ENCODE results near the gene TIMP2. TPM values are rescaled to one million over a fixed set of nuclear protein-coding genes. Genes with fewer than 3 reads are reported as not detected.
"Not testable (repeated sequence)": the region's sequence is repeated elsewhere in the genome, so short reads cannot be mapped to it uniquely, and the experiment has no call there.

TIMP2 gene
- total and polyA plus RNA-seq, 4 donors = 203 to 732 (median 577) TPM

DNA sequence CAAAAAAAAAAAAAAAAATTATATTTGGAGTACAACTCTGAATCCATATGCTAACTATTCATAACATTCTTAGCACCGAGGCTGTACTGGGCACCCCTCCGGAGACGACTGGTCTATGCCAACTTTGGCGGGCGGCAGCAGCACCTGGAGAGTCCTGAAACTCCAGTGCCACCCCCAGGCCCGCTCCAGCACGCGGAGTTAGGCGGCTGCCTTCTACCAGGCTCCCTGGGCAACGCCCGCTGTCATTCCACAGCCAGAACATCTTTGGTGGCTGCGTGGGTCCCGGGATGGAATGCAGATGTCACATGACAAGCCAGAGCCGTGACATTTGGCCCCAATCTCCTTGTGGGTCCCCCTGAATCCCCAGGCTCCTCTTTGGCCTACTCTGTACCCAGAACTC is 6.2 kb downstream of the TIMP2 start:
- Histone ChIP-seq H3K36me3 (ENCODE audit: control insufficient read depth in 1 of 2, insufficient read depth in 2 of 2, low read length in 1 of 2) (no peaks in the 10 kb centered on the region), H3K4me1 (ENCODE audit: control insufficient read depth in 1 of 2, insufficient read depth in 2 of 2, low read length in 2 of 2) (peaks cover 2 to 5% of the 10 kb centered on the region in 2 donors), H3K9me3 (ENCODE audit: control insufficient read depth, low read length) (no peaks in the 10 kb centered on the region), H3K27me3 (ENCODE audit: control insufficient read depth in 1 of 2, insufficient read depth in 2 of 2, low read length in 1 of 2) (no peaks in the 10 kb centered on the region), H3K4me3 (ENCODE audit: low read length in 2 of 2) (no peak overlapping the region), H3K27ac (ENCODE audit: low read depth in 1 of 2, low read length in 2 of 2) (no peak overlapping the region)
- WGBS, 2 donors = 64 to 65% methylated on average over 14 of the region's 14 CpGs
- intact Hi-C loops (cut with DNase I) = no loop called here
- DNase-seq (no peak), ATAC-seq (ENCODE audit: low FRiP score) (no peak)

DNA sequence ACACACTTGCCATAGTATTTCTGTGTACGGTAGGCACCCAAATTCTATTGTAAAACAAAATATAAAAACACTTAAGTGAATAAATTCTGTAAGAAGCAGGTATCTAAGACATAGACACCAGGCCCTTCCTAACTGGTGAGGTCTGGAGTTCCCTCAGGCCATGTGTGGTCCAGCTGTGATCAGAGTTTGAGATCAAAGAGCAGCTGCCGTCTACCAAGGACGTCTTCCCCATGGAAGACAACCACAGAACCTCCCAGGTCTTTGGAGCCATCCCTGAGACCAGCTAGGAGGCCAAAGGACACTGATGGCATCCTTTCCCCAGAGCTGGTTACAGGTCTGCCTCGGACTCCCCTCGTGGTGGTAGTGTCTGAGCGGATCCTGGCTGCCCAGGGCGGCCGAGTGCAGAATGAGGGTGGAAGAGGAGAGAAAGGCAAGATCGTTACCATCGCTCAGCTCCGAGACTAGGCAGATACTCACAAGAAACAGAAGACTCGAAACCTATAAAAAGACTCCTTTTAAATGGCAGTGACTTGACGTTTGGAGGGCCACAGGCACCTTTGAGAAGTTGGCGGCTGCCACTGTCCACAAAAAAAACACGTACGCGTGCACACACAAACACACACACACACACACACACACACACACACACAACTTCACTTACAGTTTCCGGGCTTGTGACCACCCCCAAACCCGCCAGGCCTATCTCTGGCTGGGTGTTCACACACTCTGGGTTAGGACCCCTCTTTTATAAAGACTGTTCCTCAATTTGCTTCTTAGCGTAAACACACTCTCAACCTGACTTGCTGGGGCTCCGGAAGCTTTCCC is 7.5 kb downstream of the TIMP2 start:
- H3K27ac ChIP-seq (ENCODE audit: low read depth in 1 of 2, low read length in 2 of 2) = no peak overlapping the region
- intact Hi-C loops (cut with DNase I) = no loop called here
- H3K4me3 ChIP-seq (ENCODE audit: low read length in 2 of 2) = no peak overlapping the region
- H3K27me3 ChIP-seq (ENCODE audit: control insufficient read depth in 1 of 2, insufficient read depth in 2 of 2, low read length in 1 of 2) = no peaks in the 10 kb centered on the region
- H3K36me3 ChIP-seq (ENCODE audit: control insufficient read depth in 1 of 2, insufficient read depth in 2 of 2, low read length in 1 of 2) = no peaks in the 10 kb centered on the region
- no peaks in the 10 kb centered on the region for H3K9me3 ChIP-seq (ENCODE audit: control insufficient read depth, low read length)
- H3K4me1 ChIP-seq (ENCODE audit: control insufficient read depth in 1 of 2, insufficient read depth in 2 of 2, low read length in 2 of 2) = peaks cover 2 to 5% of the 10 kb centered on the region in 2 donors
- ATAC-seq (ENCODE audit: low FRiP score) (no peak), DNase-seq (no peak)
- 76% methylated on average over 21 of the region's 21 CpGs for WGBS, 2 donors

DNA sequence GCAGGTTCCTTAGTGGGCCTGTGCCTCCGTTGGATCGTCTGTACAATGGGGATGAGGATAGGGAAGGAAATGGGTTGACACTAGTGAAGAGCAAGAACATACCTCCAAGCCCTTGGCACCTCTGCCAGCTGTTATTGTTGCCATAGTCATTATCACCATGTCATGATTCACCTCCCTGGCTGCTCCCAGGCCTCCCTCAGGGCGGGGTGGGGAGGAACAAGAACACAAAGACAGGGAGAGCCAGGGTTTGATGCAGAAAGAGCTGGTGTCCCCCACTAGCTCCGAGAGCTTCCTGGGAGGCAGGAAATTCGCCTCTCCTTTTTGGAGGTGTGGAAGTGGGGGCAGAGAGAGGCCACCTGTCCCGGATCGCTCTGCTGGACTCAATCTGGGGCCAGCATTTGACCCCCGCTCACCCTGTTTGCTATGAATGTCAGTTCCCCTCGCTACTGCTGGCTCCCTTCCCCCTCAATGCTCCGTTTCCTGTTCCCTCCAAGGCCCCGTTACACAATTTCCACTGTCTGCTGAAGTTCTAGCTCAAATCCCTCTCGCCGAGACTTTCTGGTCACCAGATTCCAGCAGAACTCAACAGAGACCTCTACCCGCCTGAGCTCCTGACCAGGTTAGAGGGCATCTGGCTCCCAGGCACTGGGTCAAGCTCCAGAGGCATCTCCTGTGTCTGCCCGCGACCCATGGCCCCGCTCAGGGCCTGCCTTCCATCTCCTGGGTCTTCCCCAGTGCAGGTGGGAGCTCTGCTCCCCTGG is 9.1 kb downstream of the TIMP2 start:
- ATAC-seq (ENCODE audit: low FRiP score) (no peak), DNase-seq (peak in 1 of 2 donors; percentile 78)
- 73 to 79% methylated on average over 17 of the region's 17 CpGs for WGBS, 2 donors
- Histone ChIP-seq H3K4me1 (ENCODE audit: control insufficient read depth in 1 of 2, insufficient read depth in 2 of 2, low read length in 2 of 2) (peaks cover 0 to 2% of the 10 kb centered on the region in 2 donors), H3K4me3 (ENCODE audit: low read length in 2 of 2) (no peak overlapping the region), H3K36me3 (ENCODE audit: control insufficient read depth in 1 of 2, insufficient read depth in 2 of 2, low read length in 1 of 2) (no peaks in the 10 kb centered on the region), H3K27ac (ENCODE audit: low read depth in 1 of 2, low read length in 2 of 2) (no peak overlapping the region), H3K27me3 (ENCODE audit: control insufficient read depth in 1 of 2, insufficient read depth in 2 of 2, low read length in 1 of 2) (no peaks in the 10 kb centered on the region), H3K9me3 (ENCODE audit: control insufficient read depth, low read length) (no peaks in the 10 kb centered on the region)
- intact Hi-C loops (cut with DNase I) = no loop called here

DNA sequence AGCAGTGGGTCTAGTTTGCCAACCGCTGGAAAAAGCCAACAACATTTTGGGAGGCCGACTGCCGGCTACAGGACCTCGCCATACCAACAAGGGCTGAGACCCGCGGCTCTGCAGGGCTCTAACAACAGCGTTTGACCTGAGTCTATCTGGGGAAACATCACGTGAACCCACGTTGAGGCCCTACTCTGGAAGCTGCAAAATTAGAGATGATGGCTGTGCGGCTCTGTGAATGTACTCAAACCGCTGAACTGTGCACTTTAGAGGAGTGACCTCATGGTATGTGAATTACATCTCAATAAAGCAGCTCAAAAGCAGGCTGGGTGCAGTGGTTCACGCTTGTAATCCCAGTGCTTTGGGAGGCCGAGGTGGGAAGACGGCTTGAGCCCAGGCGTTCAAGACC is 12.1 kb downstream of the TIMP2 start:
- no peaks in the 10 kb centered on the region for H3K4me1 ChIP-seq (ENCODE audit: control insufficient read depth in 1 of 2, insufficient read depth in 2 of 2, low read length in 2 of 2)
- no peaks in the 10 kb centered on the region for H3K36me3 ChIP-seq (ENCODE audit: control insufficient read depth in 1 of 2, insufficient read depth in 2 of 2, low read length in 1 of 2)
- WGBS, 2 donors = 90 to 91% methylated on average over 15 of the region's 15 CpGs
- no peak for DNase-seq
- intact Hi-C loops (cut with DNase I) = no loop called here
- no peaks in the 10 kb centered on the region for H3K9me3 ChIP-seq (ENCODE audit: control insufficient read depth, low read length)
- H3K27ac ChIP-seq (ENCODE audit: low read depth in 1 of 2, low read length in 2 of 2) = no peak overlapping the region
- no peak for ATAC-seq (ENCODE audit: low FRiP score)
- no peak overlapping the region for H3K4me3 ChIP-seq (ENCODE audit: low read length in 2 of 2)
- H3K27me3 ChIP-seq (ENCODE audit: control insufficient read depth in 1 of 2, insufficient read depth in 2 of 2, low read length in 1 of 2) = no peaks in the 10 kb centered on the region

DNA sequence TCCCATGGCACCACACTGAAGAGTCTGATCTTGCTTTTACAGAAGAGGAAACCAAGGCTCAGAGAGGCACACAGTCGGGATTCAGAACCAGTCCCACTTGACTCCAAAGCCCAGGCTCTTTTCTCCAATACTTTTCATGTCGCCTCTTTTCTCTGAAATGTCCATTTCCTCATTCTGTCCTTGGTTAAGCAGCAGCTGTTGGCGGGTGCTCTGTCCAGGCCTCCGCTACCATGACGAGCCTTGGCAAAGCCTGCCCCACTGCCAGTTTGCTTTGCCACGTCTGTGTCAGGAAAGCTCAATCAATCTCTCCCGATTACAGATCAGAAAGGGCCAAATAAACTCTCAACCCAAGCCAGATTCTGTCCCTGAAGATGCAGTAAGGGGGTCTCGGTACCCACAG is 13.1 kb downstream of the TIMP2 start:
- Histone ChIP-seq H3K9me3 (ENCODE audit: control insufficient read depth, low read length) (no peaks in the 10 kb centered on the region), H3K36me3 (ENCODE audit: control insufficient read depth in 1 of 2, insufficient read depth in 2 of 2, low read length in 1 of 2) (no peaks in the 10 kb centered on the region), H3K4me3 (ENCODE audit: low read length in 2 of 2) (no peak overlapping the region), H3K27me3 (ENCODE audit: control insufficient read depth in 1 of 2, insufficient read depth in 2 of 2, low read length in 1 of 2) (no peaks in the 10 kb centered on the region), H3K27ac (ENCODE audit: low read depth in 1 of 2, low read length in 2 of 2) (no peak overlapping the region), H3K4me1 (ENCODE audit: control insufficient read depth in 1 of 2, insufficient read depth in 2 of 2, low read length in 2 of 2) (no peaks in the 10 kb centered on the region)
- ATAC-seq (ENCODE audit: low FRiP score) = no peak
- 61 to 63% methylated on average over 8 of the region's 8 CpGs for WGBS, 2 donors
- intact Hi-C loops (cut with DNase I) = no loop called here
- DNase-seq = no peak

DNA sequence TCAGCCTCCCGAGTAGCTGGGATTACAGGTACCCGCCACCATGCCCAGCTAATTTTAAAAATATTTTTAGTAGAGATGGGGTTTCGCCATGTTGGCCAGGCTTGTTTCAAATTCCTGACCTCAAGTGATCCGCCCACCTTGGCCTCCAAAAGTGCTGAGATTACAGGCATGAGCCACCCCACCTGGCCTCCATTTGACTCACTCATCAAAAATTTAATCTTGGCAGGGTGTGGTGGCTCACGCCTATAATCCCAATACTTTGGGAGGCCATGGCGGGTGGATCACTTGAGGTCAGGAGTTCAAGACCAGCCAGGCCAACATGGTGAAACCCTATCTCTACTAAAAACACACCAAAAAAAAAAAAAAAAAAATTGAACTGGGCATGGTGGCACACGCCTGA is 13.6 kb downstream of the TIMP2 start:
- 83 to 88% methylated on average over 7 of the region's 7 CpGs for WGBS, 2 donors
- H3K27ac ChIP-seq (ENCODE audit: low read depth in 1 of 2, low read length in 2 of 2); ATAC-seq (ENCODE audit: low FRiP score); H3K4me3 ChIP-seq (ENCODE audit: low read length in 2 of 2); intact Hi-C loops (cut with DNase I); H3K36me3 ChIP-seq (ENCODE audit: control insufficient read depth in 1 of 2, insufficient read depth in 2 of 2, low read length in 1 of 2); H3K4me1 ChIP-seq (ENCODE audit: control insufficient read depth in 1 of 2, insufficient read depth in 2 of 2, low read length in 2 of 2); H3K27me3 ChIP-seq (ENCODE audit: control insufficient read depth in 1 of 2, insufficient read depth in 2 of 2, low read length in 1 of 2); DNase-seq; H3K9me3 ChIP-seq (ENCODE audit: control insufficient read depth, low read length): not testable (repeated sequence)

DNA sequence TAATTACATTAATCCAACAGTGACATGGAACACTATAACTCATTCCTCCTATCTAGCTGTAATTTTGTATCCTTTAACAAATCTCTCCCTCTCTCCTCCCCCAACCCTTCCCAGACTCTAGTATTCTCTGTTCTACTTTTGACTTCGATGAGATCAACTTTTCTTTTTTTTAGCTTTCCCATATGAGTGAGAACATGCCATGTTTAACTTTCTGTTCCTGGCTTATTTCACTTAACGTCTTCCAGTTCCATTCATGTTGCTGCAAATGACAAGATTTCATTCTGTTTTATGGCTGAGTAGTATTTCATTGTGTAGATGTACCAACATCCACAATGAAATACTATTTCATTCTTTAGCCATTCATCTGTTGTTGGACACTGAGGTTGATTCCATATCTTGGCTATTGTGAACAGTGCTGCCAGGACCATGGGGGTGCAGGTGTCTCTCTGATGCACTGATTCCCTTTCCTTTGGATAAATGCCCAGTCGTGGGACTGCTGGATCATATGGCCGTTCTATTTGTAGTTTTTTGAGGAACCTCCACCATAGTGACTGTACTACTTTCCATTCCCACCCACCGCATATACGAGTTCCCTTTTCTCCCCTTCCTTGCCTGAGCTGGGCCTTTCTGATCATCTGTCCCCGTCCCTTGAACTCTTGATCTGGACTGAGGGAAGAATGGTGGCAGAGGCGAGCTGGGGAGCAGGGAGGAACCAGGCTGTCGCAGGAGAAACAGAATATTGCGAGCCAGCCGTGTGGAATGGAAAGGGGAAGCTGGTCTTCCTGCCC is 14.5 kb downstream of the TIMP2 start:
- Histone ChIP-seq H3K9me3 (ENCODE audit: control insufficient read depth, low read length) (no peaks in the 10 kb centered on the region), H3K36me3 (ENCODE audit: control insufficient read depth in 1 of 2, insufficient read depth in 2 of 2, low read length in 1 of 2) (no peaks in the 10 kb centered on the region), H3K27ac (ENCODE audit: low read depth in 1 of 2, low read length in 2 of 2) (no peak overlapping the region), H3K4me3 (ENCODE audit: low read length in 2 of 2) (no peak overlapping the region), H3K4me1 (ENCODE audit: control insufficient read depth in 1 of 2, insufficient read depth in 2 of 2, low read length in 2 of 2) (no peaks in the 10 kb centered on the region), H3K27me3 (ENCODE audit: control insufficient read depth in 1 of 2, insufficient read depth in 2 of 2, low read length in 1 of 2) (no peaks in the 10 kb centered on the region)
- 73 to 75% methylated on average over 11 of the region's 11 CpGs for WGBS, 2 donors
- DNase-seq = peak in 1 of 2 donors; percentile 79
- intact Hi-C loops (cut with DNase I) = no loop called here
- peak; percentile 24 for ATAC-seq (ENCODE audit: low FRiP score)

DNA sequence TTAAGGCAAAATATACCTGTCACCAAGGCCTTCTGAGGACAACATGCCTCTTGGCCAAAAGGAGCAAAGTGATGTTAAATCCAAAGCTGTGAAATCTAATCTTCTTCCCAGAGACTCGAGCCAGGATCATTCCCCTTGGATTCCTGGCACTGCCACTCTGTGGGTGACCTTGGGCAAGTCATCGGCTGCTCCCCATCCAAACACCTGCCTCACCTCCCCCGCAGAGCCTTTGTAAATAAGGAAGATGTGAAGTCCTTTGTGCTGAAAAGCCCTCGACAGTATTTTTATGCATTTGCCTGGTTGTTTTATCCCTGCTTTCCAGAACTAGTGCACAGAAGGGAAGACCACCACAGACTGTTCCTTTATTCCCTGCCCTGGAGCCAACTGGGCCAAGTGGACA is 16.8 kb downstream of the TIMP2 start:
- H3K4me3 ChIP-seq (ENCODE audit: low read length in 2 of 2) = no peak overlapping the region
- no peaks in the 10 kb centered on the region for H3K9me3 ChIP-seq (ENCODE audit: control insufficient read depth, low read length)
- H3K27me3 ChIP-seq (ENCODE audit: control insufficient read depth in 1 of 2, insufficient read depth in 2 of 2, low read length in 1 of 2) = no peaks in the 10 kb centered on the region
- ATAC-seq (ENCODE audit: low FRiP score) (no peak), DNase-seq (no peak)
- peaks cover 0 to 2% of the 10 kb centered on the region in 2 donors for H3K36me3 ChIP-seq (ENCODE audit: control insufficient read depth in 1 of 2, insufficient read depth in 2 of 2, low read length in 1 of 2)
- intact Hi-C loops (cut with DNase I) = no loop called here
- 58 to 61% methylated on average over 4 of the region's 4 CpGs for WGBS, 2 donors
- H3K27ac ChIP-seq (ENCODE audit: low read depth in 1 of 2, low read length in 2 of 2) = no peak overlapping the region
- no peaks in the 10 kb centered on the region for H3K4me1 ChIP-seq (ENCODE audit: control insufficient read depth in 1 of 2, insufficient read depth in 2 of 2, low read length in 2 of 2)
